Central memory CD8-positive, alpha-beta T cell (primary cell): ENCODE results near the gene CLK3.

ENCODE experiments used
- ATAC-seq: fragments of 150-1000 bp; cut with Tn5 transposase; replicated peaks from 2 replicates; pipeline ENCODE4 v1.10.0; 2022; ENCODE audit warnings: mild to moderate bottlenecking, moderate FRiP score, moderate number of reproducible peaks; ENCODE audit not compliant: poor library complexity, severe bottlenecking; ENCODE audit errors: extremely low read depth
- DNase-seq, 2 donors: peaks; one replicate each; pipeline ENCODE4 v3.0.0; 2021; ENCODE audit warnings: low spot score in 2 of 2
- H3K27ac Mint-ChIP-seq: one replicate; pipeline ENCODE4 v1.8.0; 2022; ENCODE audit warnings: low read depth, mild to moderate bottlenecking, moderate library complexity, mixed read lengths
- H3K27me3 Mint-ChIP-seq: one replicate; pipeline ENCODE4 v1.8.0; 2022; ENCODE audit warnings: mixed read lengths
- H3K36me3 Mint-ChIP-seq: one replicate; pipeline ENCODE4 v1.8.0; 2022; ENCODE audit warnings: mild to moderate bottlenecking, moderate library complexity, mixed read lengths; ENCODE audit not compliant: insufficient read depth
- H3K4me1 Mint-ChIP-seq: one replicate; pipeline ENCODE4 v1.8.0; 2022; ENCODE audit warnings: mixed read lengths
- H3K4me3 Mint-ChIP-seq: one replicate; pipeline ENCODE4 v1.8.0; 2022; ENCODE audit warnings: mild to moderate bottlenecking, moderate library complexity, mixed read lengths
- H3K9me3 Mint-ChIP-seq: one replicate; pipeline ENCODE4 v1.8.0; 2022; ENCODE audit warnings: mixed read lengths

CLK3 gene

DNA sequence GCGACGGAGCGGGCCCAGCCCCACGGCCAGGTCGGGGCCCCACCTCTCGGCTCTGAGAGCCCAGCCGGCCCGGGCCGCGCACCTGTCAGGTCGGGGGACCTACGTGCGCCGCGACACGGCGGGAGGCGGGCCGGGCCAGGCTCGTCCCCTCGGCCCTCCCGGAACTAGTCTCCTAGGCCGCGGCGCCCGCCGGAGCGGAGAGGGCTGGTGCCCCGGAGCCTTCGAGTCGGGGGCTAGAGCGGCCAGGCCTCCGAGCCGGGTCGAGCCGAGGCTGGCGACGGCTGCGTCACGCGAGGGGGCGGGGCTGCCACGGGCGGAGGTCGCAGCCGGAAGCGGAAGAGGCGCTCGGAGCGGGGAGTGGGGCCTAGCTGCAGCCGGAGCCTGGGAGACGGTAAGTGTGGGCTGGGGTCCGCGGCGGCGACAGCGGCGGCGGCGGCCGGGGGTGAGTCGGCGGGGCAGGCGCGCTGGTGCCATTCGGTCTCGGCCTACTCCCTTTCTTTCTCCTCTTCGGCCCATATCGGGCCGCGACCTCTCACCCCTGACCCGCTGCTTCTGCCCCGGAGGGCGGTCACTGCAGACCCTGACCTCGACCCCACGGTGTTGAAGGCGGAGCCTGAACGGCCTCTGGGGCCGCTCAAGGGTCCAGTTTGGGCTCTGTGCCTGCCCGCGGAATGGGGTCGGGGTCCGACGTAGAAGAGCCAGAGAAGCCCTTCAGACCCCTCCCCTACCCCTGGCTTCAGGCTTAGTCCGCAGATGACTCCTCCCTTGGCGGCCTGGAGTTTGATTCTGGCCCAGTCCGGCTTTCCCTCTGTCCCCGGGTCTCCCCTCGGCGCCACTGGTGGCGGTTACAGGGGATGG is at the start of gene CLK3:
TSS of gene CLK3 (plus strand) at position 329 of the 858 bp plus-strand sequence. CDS start 3,361 bp downstream, outside the sequence.
- Mint-ChIP-seq H3K27ac (peak within 1 kb of the TSS; percentile 93), H3K9me3 (no peaks in the 10 kb centered on the region), H3K36me3 (peaks cover 15% of the 10 kb centered on the region), H3K27me3 (no peaks in the 10 kb centered on the region), H3K4me3 (peak within 1 kb of the TSS; percentile 92), H3K4me1 (peaks cover 42% of the 10 kb centered on the region)
- peak; percentile 69 for ATAC-seq
- DNase-seq: peak; percentile 91

DNA sequence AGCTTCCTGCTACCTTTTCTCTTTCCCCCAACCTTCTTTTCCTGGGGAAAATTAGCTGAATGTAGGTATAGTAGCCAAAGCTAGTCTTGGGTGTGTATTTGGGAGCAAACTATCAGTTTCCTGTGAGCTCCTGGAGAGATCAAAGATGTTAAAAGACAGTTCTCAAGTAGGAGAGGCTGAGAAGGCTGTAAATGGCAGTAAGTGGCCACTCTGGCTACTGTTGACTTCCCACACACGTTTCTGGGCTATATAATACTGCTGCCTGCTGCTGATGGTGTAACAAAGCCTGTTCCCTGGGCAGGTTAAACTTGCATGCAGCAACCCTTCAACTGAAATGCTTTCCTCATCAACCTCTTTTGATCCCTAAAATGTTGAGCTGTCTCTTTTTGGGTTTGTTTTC is 47.0 kb upstream of the CLK3 start:
- ATAC-seq: no peak
- Mint-ChIP-seq H3K4me3 (no peak overlapping the region), H3K4me1 (peaks cover 42% of the 10 kb centered on the region), H3K27me3 (no peaks in the 10 kb centered on the region), H3K36me3 (peaks cover 34% of the 10 kb centered on the region), H3K27ac (no peak overlapping the region), H3K9me3 (no peaks in the 10 kb centered on the region)
- DNase-seq: no peak

DNA sequence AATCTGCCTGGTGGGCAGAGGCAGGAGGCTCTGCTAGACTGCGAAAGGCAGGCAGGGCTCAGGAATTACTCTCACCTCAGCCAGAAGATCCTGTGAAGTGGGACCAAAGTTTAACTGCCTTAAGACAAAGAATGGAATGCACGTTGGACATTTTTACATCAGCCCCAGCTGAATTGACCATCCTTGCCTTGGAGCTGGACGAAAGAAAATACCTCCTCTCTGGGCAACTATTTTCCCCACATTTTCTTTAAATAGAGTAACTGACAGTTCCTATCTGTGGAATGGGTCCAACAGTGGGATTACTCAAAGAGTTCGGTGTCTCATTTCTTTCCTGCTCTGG is 45.9 kb upstream of the CLK3 start:
- Mint-ChIP-seq H3K4me3 (no peak overlapping the region), H3K9me3 (no peaks in the 10 kb centered on the region), H3K27me3 (no peaks in the 10 kb centered on the region), H3K36me3 (peaks cover 43% of the 10 kb centered on the region), H3K27ac (peak overlapping the region; percentile 25), H3K4me1 (peaks cover 44% of the 10 kb centered on the region)
- no peak for ATAC-seq
- DNase-seq: no peak

DNA sequence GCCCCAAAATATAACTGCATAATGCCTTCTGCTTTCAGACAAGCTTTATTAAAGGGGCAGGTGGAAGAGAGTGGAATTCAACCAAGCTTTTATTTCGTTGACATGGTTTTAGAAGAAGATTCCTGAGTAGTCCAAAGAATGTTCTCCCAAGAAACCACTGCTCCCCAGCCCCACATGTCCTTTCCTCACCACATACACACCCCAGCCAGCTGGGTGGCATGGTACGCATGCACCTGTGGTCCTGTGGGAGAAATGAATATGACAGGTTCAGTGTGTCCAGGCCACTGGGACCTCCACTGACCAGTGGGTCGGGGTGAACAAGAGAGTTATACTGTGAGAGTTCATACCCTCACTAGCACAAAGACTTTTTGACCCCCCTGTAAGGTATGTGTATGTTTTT is 44.4 kb upstream of the CLK3 start:
- H3K27me3 Mint-ChIP-seq: no peaks in the 10 kb centered on the region
- no peaks in the 10 kb centered on the region for H3K9me3 Mint-ChIP-seq
- peaks cover 37% of the 10 kb centered on the region for H3K4me1 Mint-ChIP-seq
- DNase-seq (no peak), ATAC-seq (no peak)
- peaks cover 44% of the 10 kb centered on the region for H3K36me3 Mint-ChIP-seq
- H3K4me3 Mint-ChIP-seq: no peak overlapping the region
- peak overlapping the region; percentile 10 for H3K27ac Mint-ChIP-seq

DNA sequence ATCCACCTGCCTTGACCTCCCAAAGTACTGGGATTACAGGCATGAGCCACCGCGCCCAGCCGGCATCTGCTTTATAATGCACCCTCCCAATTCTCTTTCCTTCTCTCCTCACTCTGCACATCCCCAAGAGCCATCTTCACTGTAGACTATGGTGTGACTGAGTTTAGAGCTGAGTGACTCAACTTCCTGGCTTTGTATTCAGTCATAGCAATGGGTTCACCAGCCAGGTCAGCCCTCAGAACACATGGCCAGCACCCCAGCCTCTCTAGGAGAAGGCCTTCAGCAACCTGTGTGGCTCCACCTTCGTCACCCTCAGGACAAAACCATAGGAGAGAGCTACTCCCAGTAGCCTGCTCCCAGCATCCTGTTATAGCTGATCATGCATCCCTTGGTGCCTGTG is 41.6 kb upstream of the CLK3 start:
- Mint-ChIP-seq H3K4me3 (no peak overlapping the region), H3K27me3 (no peaks in the 10 kb centered on the region), H3K9me3 (no peaks in the 10 kb centered on the region), H3K4me1 (peaks cover 20% of the 10 kb centered on the region), H3K27ac (no peak overlapping the region), H3K36me3 (peaks cover 52% of the 10 kb centered on the region)
- ATAC-seq: no peak
- DNase-seq: no peak

DNA sequence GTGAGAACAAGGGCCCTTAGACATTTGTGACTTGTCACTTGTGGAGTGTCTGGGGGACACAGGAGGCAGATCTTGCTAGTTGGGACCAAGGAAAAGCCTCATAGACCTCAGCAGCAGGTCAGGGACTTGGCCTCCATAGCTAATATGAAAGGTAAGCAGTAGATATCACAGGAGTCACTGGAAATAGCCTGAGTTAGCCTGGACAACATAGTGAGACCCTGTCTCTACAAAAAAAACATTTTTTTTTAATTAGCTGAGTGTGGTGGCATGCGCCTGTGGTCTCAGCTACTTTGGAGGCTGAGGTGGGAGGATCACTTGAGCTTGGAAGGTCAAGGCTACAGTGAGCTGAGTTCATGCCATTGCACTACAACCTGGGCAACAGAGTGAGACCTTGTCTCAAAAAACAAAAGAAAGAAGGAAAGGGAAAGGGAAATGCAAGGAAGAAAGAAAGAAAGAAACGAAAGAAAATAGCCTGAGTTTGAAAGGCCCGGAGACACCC is 37.1 kb upstream of the CLK3 start:
- DNase-seq (no peak), ATAC-seq (no peak)
- no peaks in the 10 kb centered on the region for H3K27me3 Mint-ChIP-seq
- no peak overlapping the region for H3K4me3 Mint-ChIP-seq
- H3K4me1 Mint-ChIP-seq: peaks cover 11% of the 10 kb centered on the region
- no peak overlapping the region for H3K27ac Mint-ChIP-seq
- H3K9me3 Mint-ChIP-seq: no peaks in the 10 kb centered on the region
- peaks cover 45% of the 10 kb centered on the region for H3K36me3 Mint-ChIP-seq

DNA sequence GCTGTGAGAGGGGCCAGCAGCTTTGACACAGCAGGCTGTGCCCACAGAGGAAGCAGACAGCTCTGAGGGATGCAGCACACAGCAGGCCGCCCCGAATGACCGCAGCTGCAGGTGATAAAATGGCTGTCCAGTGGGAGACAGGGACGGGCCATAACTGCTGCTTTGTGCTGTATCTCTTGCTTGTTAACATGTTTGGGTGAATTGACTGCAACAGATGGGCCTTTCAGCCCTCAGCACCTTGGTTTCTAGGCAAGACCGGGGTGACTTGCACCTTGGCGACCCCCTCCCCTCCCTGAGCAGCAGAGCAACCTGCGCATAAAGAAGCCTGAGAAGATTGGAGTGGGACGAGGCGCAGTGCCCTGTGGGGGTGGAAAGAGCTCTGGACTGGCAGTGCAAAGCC is 36.6 kb upstream of the CLK3 start:
- no peaks in the 10 kb centered on the region for H3K27me3 Mint-ChIP-seq
- no peak overlapping the region for H3K27ac Mint-ChIP-seq
- DNase-seq: no peak
- H3K9me3 Mint-ChIP-seq: no peaks in the 10 kb centered on the region
- ATAC-seq: no peak
- peaks cover 11% of the 10 kb centered on the region for H3K4me1 Mint-ChIP-seq
- no peak overlapping the region for H3K4me3 Mint-ChIP-seq
- peaks cover 43% of the 10 kb centered on the region for H3K36me3 Mint-ChIP-seq

DNA sequence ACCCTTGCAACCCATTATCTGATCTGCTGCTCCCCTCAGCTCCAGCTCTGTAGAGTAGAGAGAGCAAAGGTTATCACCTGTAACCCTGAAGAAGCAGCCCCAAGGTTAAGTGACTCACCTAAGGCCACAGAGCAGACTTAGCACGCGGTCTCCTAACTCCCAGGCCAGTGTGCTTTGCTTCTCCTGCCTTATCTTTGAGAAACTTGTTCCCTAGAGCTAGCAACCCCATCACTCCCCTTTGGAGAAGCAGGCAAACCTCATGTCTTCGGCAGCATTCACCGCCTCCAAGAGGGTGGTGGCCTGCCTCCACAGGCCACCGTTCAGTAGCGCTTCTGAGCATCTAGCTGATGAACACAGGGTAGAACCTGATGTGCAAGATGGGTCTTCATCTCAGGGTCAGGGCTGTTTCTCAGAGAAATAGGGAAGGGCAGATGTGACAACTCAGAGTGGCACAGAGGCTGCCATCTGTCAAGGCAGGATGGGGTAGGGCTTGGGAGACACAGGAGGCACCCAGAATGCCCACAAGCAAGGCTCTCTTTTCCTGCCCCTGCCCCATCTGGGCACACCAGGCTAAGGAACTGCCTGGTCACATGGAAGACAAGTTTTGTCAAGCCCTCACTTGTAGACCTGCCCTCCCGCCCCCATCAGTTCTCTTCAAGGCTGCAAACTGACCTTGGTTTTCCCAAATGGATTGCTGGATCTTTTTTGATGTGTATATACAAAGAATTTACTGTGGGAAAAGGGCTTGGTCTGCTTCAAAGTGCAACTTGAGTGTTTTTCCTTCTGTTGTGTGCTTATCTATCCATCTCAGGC is 34.9 kb upstream of the CLK3 start:
- ATAC-seq (no peak), DNase-seq (no peak)
- Mint-ChIP-seq H3K4me3 (no peak overlapping the region), H3K36me3 (peaks cover 37% of the 10 kb centered on the region), H3K27ac (no peak overlapping the region), H3K27me3 (no peaks in the 10 kb centered on the region), H3K9me3 (no peaks in the 10 kb centered on the region), H3K4me1 (peaks cover 5% of the 10 kb centered on the region)

DNA sequence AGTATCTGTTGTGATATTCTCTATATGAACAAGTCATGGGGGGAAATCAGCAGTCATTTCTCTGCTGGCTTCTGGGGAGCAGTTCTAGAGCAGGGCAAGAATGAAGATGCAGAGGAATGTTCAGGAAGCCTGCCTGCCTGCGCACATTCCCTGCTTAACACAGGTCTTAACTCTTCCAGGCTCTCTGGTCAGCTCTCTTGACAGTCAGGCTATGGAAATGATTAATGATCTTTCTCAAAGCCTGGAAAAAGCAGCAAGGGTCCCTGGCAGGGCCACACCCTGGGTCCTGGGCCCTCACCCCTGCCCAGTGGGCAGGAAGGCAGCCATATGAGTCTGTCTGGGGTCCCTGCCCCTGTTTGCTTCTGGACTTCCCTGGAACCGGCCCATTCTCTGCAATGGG is 31.4 kb upstream of the CLK3 start:
- Mint-ChIP-seq H3K27me3 (no peaks in the 10 kb centered on the region), H3K36me3 (peaks cover 23% of the 10 kb centered on the region), H3K4me1 (no peaks in the 10 kb centered on the region), H3K9me3 (no peaks in the 10 kb centered on the region), H3K27ac (peak overlapping the region; percentile 49), H3K4me3 (no peak overlapping the region)
- ATAC-seq (no peak), DNase-seq (no peak)

DNA sequence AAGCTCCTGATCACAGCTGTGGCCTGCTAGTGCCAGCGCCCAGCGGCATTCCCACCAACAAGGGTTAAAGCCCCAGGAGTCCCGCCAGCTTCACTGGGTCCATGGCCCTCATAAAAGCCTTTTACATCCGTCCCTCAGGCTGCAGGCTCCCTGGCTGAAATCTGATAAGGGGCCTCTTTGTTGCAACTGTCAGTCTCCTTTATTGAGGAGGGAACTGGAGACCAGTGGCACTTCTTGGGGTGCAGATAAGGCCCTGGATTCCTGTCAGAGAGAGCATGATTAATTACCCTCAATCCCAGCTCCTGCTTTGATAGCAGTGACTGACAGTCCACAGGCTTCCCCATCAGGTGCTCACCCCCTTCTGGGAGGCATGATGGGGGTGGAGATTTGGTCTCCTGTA is 30.9 kb upstream of the CLK3 start:
- ATAC-seq (no peak), DNase-seq (no peak)
- Mint-ChIP-seq H3K9me3 (no peaks in the 10 kb centered on the region), H3K27ac (peak overlapping the region; percentile 49), H3K4me1 (no peaks in the 10 kb centered on the region), H3K36me3 (peaks cover 23% of the 10 kb centered on the region), H3K27me3 (no peaks in the 10 kb centered on the region), H3K4me3 (no peak overlapping the region)

DNA sequence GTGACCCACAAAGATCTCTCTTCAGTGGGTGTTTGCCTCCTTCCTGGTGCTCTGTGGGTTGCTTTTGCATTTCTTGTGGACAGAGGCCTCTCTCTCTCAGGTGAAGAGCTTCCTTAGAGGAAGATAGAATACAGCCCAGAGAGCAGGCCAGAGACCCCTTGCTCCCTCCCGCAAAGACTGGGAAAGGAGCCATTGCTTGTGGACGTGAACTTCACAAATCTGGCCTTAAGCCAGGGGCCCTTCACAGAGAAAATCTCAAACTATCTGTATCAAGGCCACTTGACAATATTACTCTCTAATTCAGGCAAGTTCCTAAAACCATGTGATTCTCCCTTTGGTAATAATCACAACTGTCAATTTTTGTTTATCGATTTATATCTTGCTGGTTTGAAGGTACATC is 30.4 kb upstream of the CLK3 start:
- Mint-ChIP-seq H3K27me3 (no peaks in the 10 kb centered on the region), H3K36me3 (peaks cover 23% of the 10 kb centered on the region), H3K9me3 (no peaks in the 10 kb centered on the region), H3K27ac (no peak overlapping the region), H3K4me1 (no peaks in the 10 kb centered on the region), H3K4me3 (no peak overlapping the region)
- no peak for DNase-seq
- no peak for ATAC-seq

DNA sequence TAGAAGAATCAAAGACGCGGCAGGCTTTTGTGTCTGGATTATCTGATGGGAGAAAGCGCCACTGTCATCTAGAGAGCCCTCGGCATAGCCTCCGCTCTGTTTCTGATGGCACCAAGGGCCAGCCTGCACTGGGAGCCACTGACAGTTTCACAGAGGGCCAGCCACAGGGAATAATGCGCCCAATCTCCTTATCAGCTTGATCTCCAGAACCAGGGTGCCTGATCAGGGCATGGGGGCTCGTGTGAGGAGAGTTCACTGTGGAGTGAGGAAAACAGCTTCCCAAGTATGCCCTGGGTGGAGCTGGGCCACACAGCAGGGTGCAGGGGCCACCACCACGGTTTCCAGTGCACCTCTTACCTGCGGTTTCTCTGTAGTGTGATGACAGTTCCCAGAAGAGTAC is 29.8 kb upstream of the CLK3 start:
- H3K27ac Mint-ChIP-seq: no peak overlapping the region
- peaks cover 26% of the 10 kb centered on the region for H3K36me3 Mint-ChIP-seq
- no peaks in the 10 kb centered on the region for H3K27me3 Mint-ChIP-seq
- DNase-seq: no peak
- no peak for ATAC-seq
- no peak overlapping the region for H3K4me3 Mint-ChIP-seq
- no peaks in the 10 kb centered on the region for H3K9me3 Mint-ChIP-seq
- no peaks in the 10 kb centered on the region for H3K4me1 Mint-ChIP-seq

DNA sequence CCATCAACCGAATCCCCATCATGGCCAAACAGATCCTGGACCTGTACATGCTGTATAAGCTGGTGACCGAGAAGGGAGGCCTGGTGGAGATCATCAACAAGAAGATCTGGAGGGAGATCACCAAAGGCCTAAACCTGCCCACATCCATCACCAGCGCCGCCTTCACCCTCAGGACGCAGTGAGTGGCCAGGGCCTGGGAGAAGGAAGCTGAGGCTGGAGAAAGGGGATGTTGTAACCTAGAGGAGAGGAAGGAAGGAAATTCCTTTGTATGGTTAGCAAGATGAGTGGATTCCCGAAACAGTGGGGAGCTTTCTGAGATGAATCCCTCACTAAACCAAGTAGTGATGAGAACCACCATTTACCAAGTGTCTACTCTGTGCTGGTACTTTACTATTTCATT is 25.8 kb upstream of the CLK3 start:
- no peak overlapping the region for H3K27ac Mint-ChIP-seq
- ATAC-seq: no peak
- no peak for DNase-seq
- no peak overlapping the region for H3K4me3 Mint-ChIP-seq
- H3K4me1 Mint-ChIP-seq: no peaks in the 10 kb centered on the region
- peaks cover 32% of the 10 kb centered on the region for H3K36me3 Mint-ChIP-seq
- no peaks in the 10 kb centered on the region for H3K9me3 Mint-ChIP-seq
- no peaks in the 10 kb centered on the region for H3K27me3 Mint-ChIP-seq
